GM12874 (cell line): ENCODE results near the gene ARHGAP23.

Experiments used
- CTCF ChIP-seq: IDR thresholded peaks from 2 replicates; pipeline ENCODE4 v1.5.1; 2011; ENCODE audit warnings: low read depth, mild to moderate bottlenecking, control low read depth, low read length, moderate library complexity; ENCODE audit not compliant: insufficient read depth

The ARHGAP23 gene

GRCh38 chr17:38545531-38546225, 117.4 kb downstream of the ARHGAP23 start:
- TF ChIP-seq CTCF: no peak

GRCh38 chr17:38546396-38546795, 118.1 kb downstream of the ARHGAP23 start:
- TF ChIP-seq CTCF: no peak

- no peak for TF ChIP-seq CTCF
These were observed 119.2 kb downstream of the ARHGAP23 start for GRCh38 chr17:38547444-38547843.

GRCh38 chr17:38549285-38549684, 121.0 kb downstream of the ARHGAP23 start:
- no peak for TF ChIP-seq CTCF

- TF ChIP-seq CTCF: no peak
These were observed 122.4 kb downstream of the ARHGAP23 start for GRCh38 chr17:38550661-38551060.

GRCh38 chr17:38551121-38551520, 122.9 kb downstream of the ARHGAP23 start:
- TF ChIP-seq CTCF: no peak

- TF ChIP-seq CTCF: no peak
These were observed 124.1 kb downstream of the ARHGAP23 start for GRCh38 chr17:38552343-38552742.
